Left ventricle myocardium inferior (tissue), 1 donor: ENCODE results near the gene NCS1. TPM values are rescaled to one million over a fixed set of nuclear protein-coding genes. Genes with fewer than 3 reads are reported as not detected.

Experiments
- DNase-seq: peaks from one replicate; pipeline ENCODE4 v3.0.0-alpha.2; 2020
- H3K27ac ChIP-seq: fragments of 200-600 bp; replicated peaks from 2 replicates; pipeline ENCODE4 v1.8.0; 2021
- H3K27me3 ChIP-seq: fragments of 200-600 bp; 2 replicates; pipeline ENCODE4 v1.8.0; 2021; ENCODE audit warnings: low read depth
- H3K36me3 ChIP-seq: fragments of 200-600 bp; 2 replicates; pipeline ENCODE4 v1.8.0; 2021
- H3K4me1 ChIP-seq: fragments of 200-600 bp; 2 replicates; pipeline ENCODE4 v1.8.0; 2021
- H3K4me3 ChIP-seq: fragments of 200-600 bp; 2 replicates; pipeline ENCODE4 v1.8.0; 2021; ENCODE audit warnings: mild to moderate bottlenecking, moderate library complexity
- H3K9me3 ChIP-seq: fragments of 200-600 bp; replicated peaks from 2 replicates; pipeline ENCODE4 v1.8.0; 2021
- intact Hi-C: fragments of 100-400 bp; cut with micrococcal nuclease; formaldehyde crosslinking; loops from one replicate; pipeline ENCODE4 v1.11.0; 2022
- total RNA-seq: library from RNA; stranded (reverse); fragmentation: NEBNext Ultra II Directional; extraction: Animal tissue kit (Norgen Biotek cat#: 25700); gene quantifications from one replicate; pipeline ENCODE4 v1.2.1, GENCODE V29; 2021
- TF ChIP-seq, protein P1 (sequence below): fragments of 200-600 bp; IDR thresholded peaks from 2 replicates; pipeline ENCODE4 v1.8.0; 2021; ENCODE audit warnings: antibody characterized with exemption, mild to moderate bottlenecking, borderline replicate concordance
- donor health status: DM: no; HTN: yes; CAD: no; lungs with severe emphysema.

NCS1 gene
- total RNA-seq, 1 donor from 2014 or later = 6.1 TPM

DNA sequence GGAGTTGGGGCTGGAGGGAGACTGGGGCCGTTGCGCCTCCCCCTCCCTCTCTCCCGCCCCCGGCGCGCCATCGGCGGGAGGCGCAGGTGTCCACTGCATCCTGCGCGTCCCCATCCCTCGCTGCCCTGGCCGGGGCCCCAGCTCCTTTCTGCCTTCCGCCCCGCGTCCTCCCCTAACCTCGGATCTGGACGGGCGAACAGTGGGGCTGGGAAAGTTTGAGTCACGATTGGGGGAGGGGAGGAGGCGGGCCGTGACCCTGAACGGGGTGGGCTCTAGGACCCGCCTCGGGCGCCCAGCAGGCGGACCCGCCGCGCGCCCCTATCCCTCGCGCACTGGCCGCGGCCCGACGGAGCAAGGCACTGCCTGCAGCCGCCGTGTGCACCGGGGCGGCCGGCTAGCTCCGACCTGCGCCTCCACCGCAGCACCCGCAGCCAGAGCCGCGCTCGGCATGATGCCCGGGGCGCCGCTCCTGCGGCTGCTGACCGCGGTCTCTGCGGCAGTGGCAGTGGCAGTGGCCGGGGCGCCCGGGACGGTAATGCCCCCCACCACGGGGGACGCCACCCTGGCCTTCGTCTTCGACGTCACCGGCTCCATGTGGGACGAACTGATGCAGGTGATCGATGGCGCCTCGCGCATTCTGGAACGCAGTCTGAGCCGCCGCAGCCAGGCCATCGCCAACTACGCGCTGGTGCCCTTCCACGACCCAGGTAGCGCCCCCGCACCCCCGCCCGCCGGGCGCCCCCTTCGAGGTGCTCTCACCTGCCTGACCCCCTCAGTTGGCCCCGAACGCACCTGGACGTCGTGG lies 93.4 kb downstream of the NCS1 start, which contains the start of gene HMCN2:
Gene HMCN2, plus strand, starts transcription at position 330 of the 805 bp plus-strand sequence. Its CDS starts 119 bp downstream, at position 449.
- TF ChIP-seq, protein P1, sequence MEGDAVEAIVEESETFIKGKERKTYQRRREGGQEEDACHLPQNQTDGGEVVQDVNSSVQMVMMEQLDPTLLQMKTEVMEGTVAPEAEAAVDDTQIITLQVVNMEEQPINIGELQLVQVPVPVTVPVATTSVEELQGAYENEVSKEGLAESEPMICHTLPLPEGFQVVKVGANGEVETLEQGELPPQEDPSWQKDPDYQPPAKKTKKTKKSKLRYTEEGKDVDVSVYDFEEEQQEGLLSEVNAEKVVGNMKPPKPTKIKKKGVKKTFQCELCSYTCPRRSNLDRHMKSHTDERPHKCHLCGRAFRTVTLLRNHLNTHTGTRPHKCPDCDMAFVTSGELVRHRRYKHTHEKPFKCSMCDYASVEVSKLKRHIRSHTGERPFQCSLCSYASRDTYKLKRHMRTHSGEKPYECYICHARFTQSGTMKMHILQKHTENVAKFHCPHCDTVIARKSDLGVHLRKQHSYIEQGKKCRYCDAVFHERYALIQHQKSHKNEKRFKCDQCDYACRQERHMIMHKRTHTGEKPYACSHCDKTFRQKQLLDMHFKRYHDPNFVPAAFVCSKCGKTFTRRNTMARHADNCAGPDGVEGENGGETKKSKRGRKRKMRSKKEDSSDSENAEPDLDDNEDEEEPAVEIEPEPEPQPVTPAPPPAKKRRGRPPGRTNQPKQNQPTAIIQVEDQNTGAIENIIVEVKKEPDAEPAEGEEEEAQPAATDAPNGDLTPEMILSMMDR = no peak
- Histone ChIP-seq H3K27ac (peak within 1 kb of the TSS; percentile 61), H3K4me1 (peaks cover 43% of the 10 kb centered on the region), H3K9me3 (no peaks in the 10 kb centered on the region), H3K27me3 (peaks cover 83% of the 10 kb centered on the region), H3K36me3 (no peaks in the 10 kb centered on the region), H3K4me3 (peak within 1 kb of the TSS; percentile 65)
- intact Hi-C loops = no loop called here
- peak; percentile 56 for DNase-seq

GRCh38 chr9:130266236-130267098 lies 94.3 kb downstream of the NCS1 start:
- Histone ChIP-seq H3K27me3 (peaks cover 75% of the 10 kb centered on the region), H3K27ac (peak overlapping the region; percentile 61), H3K9me3 (no peaks in the 10 kb centered on the region), H3K36me3 (no peaks in the 10 kb centered on the region), H3K4me1 (peaks cover 51% of the 10 kb centered on the region), H3K4me3 (peak overlapping the region; percentile 65)
- DNase-seq = no peak
- TF ChIP-seq, protein P1 = no peak
- intact Hi-C loops = no loop called here

- H3K9me3 ChIP-seq = no peaks in the 10 kb centered on the region
- H3K4me1 ChIP-seq = peaks cover 56% of the 10 kb centered on the region
- H3K36me3 ChIP-seq = no peaks in the 10 kb centered on the region
- H3K27me3 ChIP-seq = peaks cover 60% of the 10 kb centered on the region
- H3K27ac ChIP-seq = peak overlapping the region; percentile 64
- DNase-seq = no peak
- intact Hi-C loops = no loop called here
- peak overlapping the region; percentile 25 for H3K4me3 ChIP-seq
- TF ChIP-seq, protein P1 = no peak
Measured at GRCh38 chr9:130267930-130268329, 95.7 kb downstream of the NCS1 start.

DNA sequence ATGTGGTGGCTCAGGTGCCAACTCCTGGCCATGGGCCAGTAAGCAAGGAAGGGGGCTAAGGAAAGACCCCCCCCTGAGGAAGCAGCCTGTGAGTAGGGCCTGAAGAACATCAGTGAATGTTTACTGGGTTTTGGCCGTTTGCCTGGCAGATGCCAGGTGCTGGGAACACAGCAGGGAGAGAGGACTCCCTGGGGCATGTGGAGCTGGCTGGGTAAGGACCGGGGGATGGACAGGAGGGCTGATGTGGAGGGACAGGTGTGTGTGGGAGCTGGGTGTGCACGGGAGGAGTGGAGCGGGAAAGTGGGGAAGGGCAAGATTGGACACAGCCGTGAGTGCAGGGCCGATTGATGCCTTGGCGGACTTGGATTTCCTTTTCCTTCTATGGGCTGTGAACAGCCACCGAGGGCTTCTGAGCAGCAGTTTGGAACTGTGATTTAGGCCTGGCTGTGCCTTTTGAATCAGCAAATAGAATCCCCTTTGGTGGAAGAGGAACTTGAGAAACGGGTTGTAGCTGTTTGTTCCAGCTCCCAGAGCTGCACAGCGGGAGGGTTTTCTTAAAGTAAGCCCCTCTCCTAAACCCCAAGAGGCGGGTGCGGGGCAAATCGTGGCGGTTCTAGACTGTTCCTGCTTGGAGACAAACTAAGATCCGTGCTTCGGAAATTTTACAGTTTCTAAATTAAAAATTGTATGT lies 96.5 kb downstream of the NCS1 start:
- intact Hi-C loops = no loop called here
- Histone ChIP-seq H3K27ac (peak overlapping the region; percentile 64), H3K4me3 (peak overlapping the region; percentile 35), H3K36me3 (no peaks in the 10 kb centered on the region), H3K4me1 (peaks cover 54% of the 10 kb centered on the region), H3K27me3 (peaks cover 53% of the 10 kb centered on the region), H3K9me3 (no peaks in the 10 kb centered on the region)
- DNase-seq = no peak
- TF ChIP-seq, protein P1 = no peak

DNA sequence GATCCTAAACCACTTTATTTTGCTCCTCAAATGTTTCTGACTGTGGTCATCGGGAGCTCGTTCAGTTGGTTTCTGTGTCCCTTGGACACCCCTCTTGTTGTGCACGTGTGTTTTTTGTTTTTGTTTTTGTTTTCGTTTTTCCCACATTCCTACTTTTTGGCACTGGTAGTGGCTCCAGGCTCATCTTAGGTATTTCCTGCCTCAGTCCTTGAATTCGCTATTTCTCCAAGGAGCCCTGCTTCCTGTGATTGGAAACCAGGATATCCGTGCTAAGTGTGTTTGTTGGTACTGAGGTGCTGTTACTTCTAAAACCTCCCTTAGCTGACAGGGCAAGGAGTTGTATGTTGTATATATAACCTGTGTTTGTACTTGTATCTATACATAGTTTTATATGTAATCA lies 99.3 kb downstream of the NCS1 start:
- Histone ChIP-seq H3K4me1 (peaks cover 38% of the 10 kb centered on the region), H3K27me3 (peaks cover 33% of the 10 kb centered on the region), H3K4me3 (peak overlapping the region; percentile 17), H3K9me3 (no peaks in the 10 kb centered on the region), H3K36me3 (no peaks in the 10 kb centered on the region), H3K27ac (peak overlapping the region; percentile 64)
- TF ChIP-seq, protein P1 = no peak
- DNase-seq = no peak
- intact Hi-C loops = no loop called here
